ENCODE data around the gene PKD1L1.

PKD1L1 gene

GRCh38 chr7:47957156-47957555 lies 8.9 kb upstream of the PKD1L1 start:
- no peak for TF ChIP-seq CTCF (IDR thresholded peaks at IDR 0.05; ENCODE audit: control insufficient read depth, insufficient read depth, low read depth, low read length, missing control alignments)
- H3K4me3 ChIP-seq (ENCODE audit: control insufficient read depth, low read depth, low read length): no peak overlapping the region
- no peak for DNase-seq (ENCODE audit: low read depth)

- no peak for DNase-seq (ENCODE audit: low read depth)
- no peak overlapping the region for H3K4me3 ChIP-seq (ENCODE audit: control insufficient read depth, low read depth, low read length)
- TF ChIP-seq CTCF (IDR thresholded peaks at IDR 0.05; ENCODE audit: control insufficient read depth, insufficient read depth, low read depth, low read length, missing control alignments): no peak
These were observed 8.0 kb upstream of the PKD1L1 start for GRCh38 chr7:47956220-47956619.

GRCh38 chr7:47954231-47954911 lies 6.1 kb upstream of the PKD1L1 start:
- H3K4me3 ChIP-seq (ENCODE audit: control insufficient read depth, low read depth, low read length): no peak overlapping the region
- DNase-seq (ENCODE audit: low read depth): no peak

GRCh38 chr7:47953822-47954221 lies 5.6 kb upstream of the PKD1L1 start:
- TF ChIP-seq CTCF (IDR thresholded peaks at IDR 0.05; ENCODE audit: control insufficient read depth, insufficient read depth, low read depth, low read length, missing control alignments): no peak
- no peak for DNase-seq (ENCODE audit: low read depth)
- no peak overlapping the region for H3K4me3 ChIP-seq (ENCODE audit: control insufficient read depth, low read depth, low read length)

More at GRCh38 chr7:47954231-47954911, 6.1 kb upstream of the PKD1L1 start:
- no peak for TF ChIP-seq CTCF (IDR thresholded peaks at IDR 0.05; ENCODE audit: control insufficient read depth, insufficient read depth, low read depth, low read length, missing control alignments)

GRCh38 chr7:47952224-47952623 lies 4.0 kb upstream of the PKD1L1 start:
- DNase-seq (ENCODE audit: low read depth): no peak
- H3K4me3 ChIP-seq (ENCODE audit: control insufficient read depth, low read depth, low read length): no peak overlapping the region
- no peak for TF ChIP-seq CTCF (IDR thresholded peaks at IDR 0.05; ENCODE audit: control insufficient read depth, insufficient read depth, low read depth, low read length, missing control alignments)

- no peak for TF ChIP-seq CTCF (IDR thresholded peaks at IDR 0.05; ENCODE audit: control insufficient read depth, insufficient read depth, low read depth, low read length, missing control alignments)
- no peak overlapping the region for H3K4me3 ChIP-seq (ENCODE audit: control insufficient read depth, low read depth, low read length)
- DNase-seq (ENCODE audit: low read depth): no peak
These were observed 3.1 kb upstream of the PKD1L1 start for GRCh38 chr7:47951374-47951773.

All from AG09309 (cell line).